Ectodermal cell (in vitro differentiated cells): ENCODE results near the gene FANCC.
A peak's percentile ranks its signal among the peaks of the same experiment; 100 is the strongest.

Source experiments
- H3K27ac ChIP-seq: 2 replicates; pipeline ENCODE4 v1.7.0; 2013; ENCODE audit warnings: mild to moderate bottlenecking, low read depth, low read length; ENCODE audit not compliant: insufficient read depth, poor library complexity, severe bottlenecking
- H3K27me3 ChIP-seq: 2 replicates; pipeline ENCODE4 v1.7.0; 2013; ENCODE audit warnings: mild to moderate bottlenecking, low read length; ENCODE audit not compliant: insufficient read depth, control insufficient read depth, poor library complexity, severe bottlenecking
- H3K36me3 ChIP-seq: one replicate; pipeline ENCODE4 v1.7.0; 2013; ENCODE audit warnings: low read length; ENCODE audit not compliant: control insufficient read depth, insufficient read depth
- H3K4me1 ChIP-seq: one replicate; pipeline ENCODE4 v1.7.0; 2013; ENCODE audit warnings: low read length; ENCODE audit not compliant: control insufficient read depth, insufficient read depth
- H3K4me3 ChIP-seq: 2 replicates; pipeline ENCODE4 v1.7.0; 2013; ENCODE audit warnings: low read depth, low read length, control low read depth; ENCODE audit not compliant: insufficient read depth
- H3K9me3 ChIP-seq: 2 replicates; pipeline ENCODE4 v1.7.0; 2013; ENCODE audit warnings: mild to moderate bottlenecking, low read length, moderate library complexity; ENCODE audit not compliant: control insufficient read depth
- whole genome bisulfite sequencing, 2 experiments: methylation state at CpG; one replicate each; pipeline ENCODE4 v1.1.7; 2013; ENCODE audit warnings: missing lambda C conversion rate in 2 of 2; 5-methylcytosine and 5-hydroxymethylcytosine counted together

Gene FANCC

DNA sequence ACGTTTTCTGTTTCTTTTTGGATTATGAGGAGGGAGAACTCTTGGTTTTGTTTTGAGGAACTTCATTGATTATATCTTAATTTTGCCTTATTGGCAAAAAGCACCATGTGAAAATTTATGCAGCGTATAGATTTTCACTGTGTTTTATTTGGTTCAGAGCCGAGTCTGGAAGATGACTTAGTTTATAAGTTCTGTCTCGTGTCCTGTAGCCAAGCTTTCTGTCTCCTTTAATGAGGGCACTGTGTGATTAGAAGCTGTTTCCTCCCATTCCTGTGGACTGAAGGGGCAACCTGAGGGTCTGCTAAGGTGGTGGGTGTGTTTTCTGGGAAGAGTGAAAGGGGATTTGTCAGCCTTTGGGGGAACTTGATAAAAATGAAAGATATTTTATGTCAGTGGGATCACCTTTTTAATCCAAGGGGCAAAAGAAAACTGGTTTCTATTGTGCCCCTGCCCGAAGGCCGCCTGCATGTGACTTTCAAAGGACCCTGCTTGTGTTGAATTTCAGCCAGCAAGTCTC, 262.1 kb downstream of the FANCC start:
- Histone ChIP-seq H3K4me1 (peaks cover 33% of the 10 kb centered on the region), H3K27me3 (peaks cover 2% of the 10 kb centered on the region), H3K36me3 (no peaks in the 10 kb centered on the region), H3K4me3 (no peak overlapping the region), H3K27ac (peak overlapping the region; percentile 56), H3K9me3 (no peaks in the 10 kb centered on the region)
- WGBS, 2 experiments = 72 to 80% methylated on average over 6 of the region's 6 CpGs

DNA sequence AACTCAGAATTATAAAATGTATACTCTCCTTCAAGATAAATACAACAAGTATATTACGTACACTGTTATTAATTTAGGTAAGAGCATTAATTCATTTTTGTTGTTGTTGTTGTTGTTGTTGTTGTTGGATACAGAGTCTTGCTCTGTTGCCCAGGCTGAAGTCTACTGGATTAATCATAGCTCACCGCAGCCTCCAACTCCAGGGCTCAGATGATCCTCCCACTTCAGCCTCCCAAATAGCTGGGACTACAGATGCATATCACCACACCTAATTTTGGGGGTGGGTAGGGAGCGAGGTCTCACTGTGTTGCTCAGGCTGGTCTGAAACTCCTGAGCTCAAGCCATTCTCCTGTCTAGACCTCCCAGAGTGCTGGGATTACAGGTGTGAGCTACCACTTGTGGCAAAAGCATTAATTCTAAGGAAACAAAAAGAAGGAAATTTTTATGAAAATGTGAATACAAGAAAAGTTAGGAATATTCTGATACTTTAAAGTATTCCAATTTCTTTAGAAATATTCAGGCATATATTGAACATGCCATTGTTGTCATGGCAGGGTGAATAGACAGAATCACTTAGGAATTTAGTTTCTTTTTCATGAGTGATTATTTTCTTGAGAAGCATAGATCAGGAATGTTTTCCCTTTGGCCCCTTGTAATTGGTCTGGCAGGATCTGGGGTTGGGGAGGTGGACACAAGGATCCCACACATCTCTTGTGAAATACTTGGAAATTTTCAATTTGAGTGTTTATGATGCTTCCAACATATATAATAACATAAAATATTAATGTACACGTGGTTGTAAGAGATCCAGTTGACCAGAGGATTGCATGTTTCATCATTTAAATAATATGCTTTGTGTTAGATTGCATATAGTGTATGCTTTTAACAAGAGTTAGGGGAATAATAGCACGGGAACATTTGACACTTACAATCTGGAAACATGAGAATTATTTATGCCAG, 263.6 kb downstream of the FANCC start:
- peaks cover 17% of the 10 kb centered on the region for H3K27me3 ChIP-seq
- no peak overlapping the region for H3K4me3 ChIP-seq
- 95 to 100% methylated on average over 3 to 5 of the region's 5 CpGs for WGBS, 2 experiments
- no peak overlapping the region for H3K27ac ChIP-seq
- H3K4me1 ChIP-seq = peaks cover 39% of the 10 kb centered on the region
- H3K36me3 ChIP-seq = no peaks in the 10 kb centered on the region
- no peaks in the 10 kb centered on the region for H3K9me3 ChIP-seq

DNA sequence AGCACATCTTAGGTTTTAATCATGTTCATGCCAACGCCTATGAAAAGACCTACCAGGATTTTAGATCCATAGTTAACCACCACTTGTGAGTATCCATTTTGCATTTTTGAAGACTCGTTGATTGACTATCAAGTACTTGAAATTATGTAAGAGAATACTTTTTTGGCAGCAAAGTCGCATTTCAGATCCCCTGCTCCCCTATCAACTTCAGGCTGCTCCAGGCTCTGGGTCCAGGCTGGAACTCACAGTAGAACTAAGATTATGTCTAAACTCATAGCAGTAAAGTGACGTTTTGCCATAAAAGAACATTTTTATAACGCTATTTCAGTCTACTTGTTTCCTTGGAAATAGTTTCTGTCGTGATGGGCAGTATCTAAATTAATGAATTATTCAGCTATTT, 267.7 kb downstream of the FANCC start:
- Histone ChIP-seq H3K27me3 (peaks cover 56% of the 10 kb centered on the region), H3K4me3 (no peak overlapping the region), H3K9me3 (no peaks in the 10 kb centered on the region), H3K27ac (no peak overlapping the region), H3K4me1 (peaks cover 7% of the 10 kb centered on the region), H3K36me3 (no peaks in the 10 kb centered on the region)
- WGBS, 2 experiments = 84 to 88% methylated on average over 6 of the region's 6 CpGs
